Measurements from ENCODE around the gene PNKD. TPM values are rescaled to one million over a fixed set of nuclear protein-coding genes. Genes with fewer than 3 reads are reported as not detected.

The PNKD gene
- total and polyA plus RNA-seq, 10 of the 15 experiments (the other 5 are each of a cell fraction or from before 2014, with no cell fraction given), result 27.2 to 106 (median 61.3) TPM

DNA sequence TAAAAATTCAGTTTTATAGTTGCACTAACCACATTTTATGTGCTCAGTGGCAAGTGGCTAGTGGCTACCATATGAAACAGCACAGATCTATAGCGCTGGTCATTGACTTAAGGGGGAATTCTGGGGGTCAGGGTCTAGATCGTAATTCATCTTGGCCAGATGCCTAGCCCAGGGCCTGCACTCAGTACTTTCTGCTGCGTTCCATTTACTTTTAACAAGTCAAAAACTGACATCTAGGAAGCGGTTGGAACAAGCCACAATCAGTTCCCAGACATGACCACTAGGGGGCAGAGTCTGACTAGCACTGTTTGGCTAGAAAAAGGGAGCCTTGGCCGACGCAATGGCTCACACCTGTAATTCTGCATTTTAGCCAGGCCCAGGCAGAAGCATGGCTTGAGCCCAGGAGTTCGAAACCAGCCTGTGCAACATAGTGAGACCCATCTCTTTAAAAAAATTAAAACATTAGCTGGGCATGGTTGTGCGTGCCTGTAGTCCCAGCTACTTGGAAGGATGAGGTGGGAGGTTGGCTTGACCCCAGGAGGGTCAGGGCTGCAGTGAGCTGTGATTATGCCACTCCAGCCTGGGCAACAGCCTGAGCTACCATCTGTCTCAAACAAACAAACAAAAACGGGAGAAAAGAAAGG, 31.0 kb downstream of the PNKD start:
- WGBS (ENCODE audit: insufficient coverage, insufficient replicate concordance, low lambda C conversion rate, missing lambda C conversion rate), result 12% methylated on average over 9 of the region's 9 CpGs
- no TSS peak for BruUV-seq (replicated peaks)
- H3K4me1 ChIP-seq (ENCODE audit: control insufficient read depth, insufficient read depth, low read length), result no peaks in the 10 kb centered on the region
- no peaks in the 10 kb centered on the region for H3K36me3 ChIP-seq (ENCODE audit: control insufficient read depth in 2 of 2, insufficient read depth in 2 of 2, low read length in 1 of 2)
- SMC1A ChIA-PET (ENCODE audit: uncharacterized antibody, unreplicated experiment), result interaction anchor here (0.6 to 5.5 kb wide), 21 partner anchors 10 to 386 kb away, joined by 3 to 70 read pairs (median 5); partner anchors contain the start of genes AAMP, CATIP and PNKD
- CTCF ChIA-PET, result interaction anchor here (0.7 to 8.5 kb wide), 34 partner anchors 9 to 386 kb away, joined by 3 to 138 read pairs (median 5); partner anchors contain the start of genes AAMP, CATIP, PNKD and TMBIM1
- no peak overlapping the region for H3K4me3 ChIP-seq
- no peaks in the 10 kb centered on the region for H3K9me3 ChIP-seq (replicated peaks; ENCODE audit: control insufficient read depth, insufficient read depth, low read length)
- POLR2A ChIA-PET, result interaction anchor here (0.8 to 2.0 kb wide), 5 partner anchors 15 to 408 kb away, joined by 3 to 10 read pairs (median 4); partner anchors contain the start of gene CATIP
- RAD21 ChIA-PET (ENCODE audit: unreplicated experiment), result interaction anchor here (0.7 to 2.2 kb wide), 12 partner anchors 8 to 382 kb away, joined by 3 to 34 read pairs (median 4); partner anchors contain the start of genes CATIP and CTDSP1
- no peaks in the 10 kb centered on the region for H3K27me3 ChIP-seq (replicated peaks in 1 of 2; ENCODE audit: control insufficient read depth in 2 of 2, insufficient read depth in 2 of 2, low read length in 1 of 2)
- peak overlapping the region; percentile 60 for H2AFZ ChIP-seq (ENCODE audit: control insufficient read depth, low read depth, low read length)
- no peaks in the 10 kb centered on the region for H3K79me2 ChIP-seq (ENCODE audit: control insufficient read depth, insufficient read depth, low read length)
- H3K4me2 ChIP-seq (ENCODE audit: control insufficient read depth, insufficient read depth), result no peak overlapping the region
- in situ Hi-C loops (cut with MboI), result no loop called here
- ATAC-seq (peak; percentile 97), DNase-seq (ENCODE audit: low read depth, low spot score) (peak; percentile 82), FAIRE-seq (peak; percentile 99)
- no peak overlapping the region for H3K9ac ChIP-seq (ENCODE audit: control insufficient read depth, insufficient read depth, low read length)
- intact Hi-C loops (cut with micrococcal nuclease; ENCODE audit: unreplicated experiment), result loop anchor here (1.0 to 5.0 kb wide), 4 partner anchors 55 to 546 kb away; partner anchors contain the start of gene CATIP
- H4K20me1 ChIP-seq (ENCODE audit: control insufficient read depth, insufficient read depth), result no peaks in the 10 kb centered on the region
- no peak overlapping the region for H3K27ac ChIP-seq (ENCODE audit: control insufficient read depth, insufficient read depth)
- TF ChIP-seq MEF2A (IDR thresholded peaks at IDR 0.05; ENCODE audit: insufficient read depth, low read depth, low read length) (0 out of 2 replicates have a peak, but pooled peaks have one; percentile 16), SMC3 (IDR thresholded peaks at IDR 0.05; ENCODE audit: borderline replicate concordance, low read length) (peak; percentile 95), ZBTB40 (IDR thresholded peaks at IDR 0.05; ENCODE audit: borderline replicate concordance) (no peak), RB1 (IDR thresholded peaks at IDR 0.05; ENCODE audit: borderline replicate concordance) (0 out of 2 replicates have a peak, but pooled peaks have one; percentile 52), MYB (IDR thresholded peaks at IDR 0.05; ENCODE audit: borderline replicate concordance, low read depth, low read length) (no peak), BACH1 (IDR thresholded peaks at IDR 0.05; ENCODE audit: borderline replicate concordance) (no peak), SUZ12 (IDR thresholded peaks at IDR 0.05; ENCODE audit: unreplicated experiment) (no peak), TCF7 (IDR thresholded peaks at IDR 0.05; ENCODE audit: borderline replicate concordance) (no peak), NBN (IDR thresholded peaks at IDR 0.05) (peak; percentile 85), CHD2 (IDR thresholded peaks at IDR 0.05; ENCODE audit: borderline replicate concordance, low read depth, low read length) (no peak), ZSCAN29 (IDR thresholded peaks at IDR 0.05) (no peak), RUNX3 (IDR thresholded peaks at IDR 0.05; ENCODE audit: low read length) (peak; percentile 81), TAF1 (IDR thresholded peaks at IDR 0.05; ENCODE audit: borderline replicate concordance, low read depth, low read length) (no peak), MEF2B (IDR thresholded peaks at IDR 0.05; ENCODE audit: partially characterized antibody, poor library complexity, severe bottlenecking) (no peak), ATF7 (IDR thresholded peaks at IDR 0.05; ENCODE audit: low read depth) (peak; percentile 41; the same call in 1 of the 2 replicates), ZNF592 (IDR thresholded peaks at IDR 0.05) (no peak)
